ENCODE results near the gene METRN. TPM values are rescaled to one million over a fixed set of nuclear protein-coding genes. Genes with fewer than 3 reads are reported as not detected.

The METRN gene
- total and polyA plus RNA-seq, 12 donors: 51.4 to 103 (median 60.5) TPM

- TF ChIP-seq, protein P1, sequence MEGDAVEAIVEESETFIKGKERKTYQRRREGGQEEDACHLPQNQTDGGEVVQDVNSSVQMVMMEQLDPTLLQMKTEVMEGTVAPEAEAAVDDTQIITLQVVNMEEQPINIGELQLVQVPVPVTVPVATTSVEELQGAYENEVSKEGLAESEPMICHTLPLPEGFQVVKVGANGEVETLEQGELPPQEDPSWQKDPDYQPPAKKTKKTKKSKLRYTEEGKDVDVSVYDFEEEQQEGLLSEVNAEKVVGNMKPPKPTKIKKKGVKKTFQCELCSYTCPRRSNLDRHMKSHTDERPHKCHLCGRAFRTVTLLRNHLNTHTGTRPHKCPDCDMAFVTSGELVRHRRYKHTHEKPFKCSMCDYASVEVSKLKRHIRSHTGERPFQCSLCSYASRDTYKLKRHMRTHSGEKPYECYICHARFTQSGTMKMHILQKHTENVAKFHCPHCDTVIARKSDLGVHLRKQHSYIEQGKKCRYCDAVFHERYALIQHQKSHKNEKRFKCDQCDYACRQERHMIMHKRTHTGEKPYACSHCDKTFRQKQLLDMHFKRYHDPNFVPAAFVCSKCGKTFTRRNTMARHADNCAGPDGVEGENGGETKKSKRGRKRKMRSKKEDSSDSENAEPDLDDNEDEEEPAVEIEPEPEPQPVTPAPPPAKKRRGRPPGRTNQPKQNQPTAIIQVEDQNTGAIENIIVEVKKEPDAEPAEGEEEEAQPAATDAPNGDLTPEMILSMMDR (IDR thresholded peaks at IDR 0.05): no peak
- WGBS, 2 donors: 41 to 75% methylated on average over 6 to 21 of the region's 38 CpGs
Observed at GRCh38 chr16:767743-768235, 52.9 kb downstream of the METRN start.

DNA sequence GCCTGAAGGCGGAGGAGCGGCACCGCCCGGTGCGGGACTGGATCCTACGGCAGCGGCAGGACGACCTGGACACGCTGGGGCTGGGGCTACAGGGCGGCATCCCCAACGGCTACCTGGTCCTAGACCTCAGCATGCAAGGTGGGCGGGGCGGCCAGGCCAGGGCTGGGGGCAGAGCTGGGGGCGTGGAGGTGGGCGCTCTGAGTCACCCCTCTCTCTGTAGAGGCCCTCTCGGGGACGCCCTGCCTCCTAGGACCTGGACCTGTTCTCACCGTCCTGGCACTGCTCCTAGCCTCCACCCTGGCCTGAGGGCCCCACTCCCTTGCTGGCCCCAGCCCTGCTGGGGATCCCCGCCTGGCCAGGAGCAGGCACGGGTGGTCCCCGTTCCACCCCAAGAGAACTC, 53.5 kb downstream of the METRN start:
- Histone ChIP-seq H3K27me3 (peaks cover 0 to 9% (median 0%) of the 10 kb centered on the region in 7 donors), H3K4me3 (no peak overlapping the region), H3K4me1 (no peaks in the 10 kb centered on the region), H3K9me3 (no peaks in the 10 kb centered on the region), H3K36me3 (no peaks in the 10 kb centered on the region), H3K27ac (no peak overlapping the region)
- intact Hi-C loops (cut with DNase I): no loop called here
- ATAC-seq: no peak
- DNase-seq: no peak
- TF ChIP-seq, protein P1 (IDR thresholded peaks at IDR 0.05): no peak
- 67 to 77% methylated on average over 20 to 21 of the region's 21 CpGs for WGBS, 2 donors

More at GRCh38 chr16:767743-768235, 52.9 kb downstream of the METRN start:
- ATAC-seq (no peak), DNase-seq (no peak)
- Histone ChIP-seq H3K4me1 (no peaks in the 10 kb centered on the region), H3K4me3 (no peak overlapping the region), H3K27ac (no peak overlapping the region), H3K9me3 (no peaks in the 10 kb centered on the region), H3K27me3 (peaks cover 0 to 12% (median 5%) of the 10 kb centered on the region in 7 donors), H3K36me3 (no peaks in the 10 kb centered on the region)
- intact Hi-C loops (cut with DNase I): no loop called here

Other genes with a start within 250 kb of the METRN start
- gene CAPN15, start 187.4 kb upstream of the METRN start, total RNA-seq: 10 to 100 TPM; 11.1 to 23.4 (median 15.3) TPM
- gene CAPN15, start 187.4 kb upstream of the METRN start, polyA plus RNA-seq: 10 to 100 TPM; 19.2 to 39.5 TPM
- gene PRR35, start 154.7 kb upstream of the METRN start, total RNA-seq: not detected
- gene PRR35, start 154.7 kb upstream of the METRN start, polyA plus RNA-seq: not detected
- under 1 TPM in 8 of 10 donors, not detected in 2; 0.12 to 0.75 (median 0.47) TPM for gene NHLRC4, start 148.1 kb upstream of the METRN start, total RNA-seq
- under 1 TPM; 0.51 to 0.59 TPM for gene NHLRC4, start 148.1 kb upstream of the METRN start, polyA plus RNA-seq
- gene PIGQ, start 145.2 kb upstream of the METRN start, total RNA-seq: 10 to 100 TPM; 13.7 to 26.8 (median 19.2) TPM
- gene PIGQ, start 145.2 kb upstream of the METRN start, polyA plus RNA-seq: 10 to 100 TPM; 35.3 to 43.7 TPM
- 10 to 100 TPM in 9 of 10 donors, 1 to 10 TPM in 1; 9.1 to 16.1 (median 12.1) TPM for gene RAB40C, start 125.1 kb upstream of the METRN start, total RNA-seq
- 10 to 100 TPM; 19.4 to 32.0 TPM for gene RAB40C, start 125.1 kb upstream of the METRN start, polyA plus RNA-seq
- under 1 TPM; 0.11 to 0.80 (median 0.27) TPM for gene WFIKKN1, start 84.1 kb upstream of the METRN start, total RNA-seq
- under 1 TPM; 0.61 to 0.95 TPM for gene WFIKKN1, start 84.1 kb upstream of the METRN start, polyA plus RNA-seq
- 10 to 100 TPM; 34.5 to 75.9 (median 43.8) TPM for gene METTL26, start 78.8 kb upstream of the METRN start, total RNA-seq
- gene METTL26, start 78.8 kb upstream of the METRN start, polyA plus RNA-seq: 100 to 1,000 TPM; 123 to 237 TPM
- gene MCRIP2, start 73.3 kb upstream of the METRN start, total RNA-seq: 100 to 1,000 TPM in 4 of 10 donors, 10 to 100 TPM in 6; 68.8 to 152 (median 87.8) TPM
- gene MCRIP2, start 73.3 kb upstream of the METRN start, polyA plus RNA-seq: 100 to 1,000 TPM; 163 to 474 TPM
- gene WDR90, start 65.8 kb upstream of the METRN start, total RNA-seq: 10 to 100 TPM in 4 of 10 donors, 1 to 10 TPM in 6; 7.6 to 13.7 (median 9.9) TPM
- 10 to 100 TPM in 1 of 2 donors, 1 to 10 TPM in 1; 7.1 to 23.8 TPM for gene WDR90, start 65.8 kb upstream of the METRN start, polyA plus RNA-seq
- gene RHOT2, start 47.0 kb upstream of the METRN start, total RNA-seq: 100 to 1,000 TPM in 3 of 10 donors, 10 to 100 TPM in 7; 66.8 to 118 (median 89.2) TPM
- gene RHOT2, start 47.0 kb upstream of the METRN start, polyA plus RNA-seq: 100 to 1,000 TPM; 101 to 261 TPM
- 1 to 10 TPM; 1.2 to 2.6 (median 2.1) TPM for gene RHBDL1, start 39.4 kb upstream of the METRN start, total RNA-seq
- 1 to 10 TPM in 1 of 2 donors, under 1 TPM in 1; 0.90 to 7.4 TPM for gene RHBDL1, start 39.4 kb upstream of the METRN start, polyA plus RNA-seq
- gene STUB1, start 34.7 kb upstream of the METRN start, total RNA-seq: 100 to 1,000 TPM; 101 to 147 (median 116) TPM
- gene STUB1, start 34.7 kb upstream of the METRN start, polyA plus RNA-seq: 100 to 1,000 TPM in 1 of 2 donors, 10 to 100 TPM in 1; 92.7 to 165 TPM
- 10 to 100 TPM; 36.9 to 50.6 (median 44.0) TPM for gene JMJD8, start 30.8 kb upstream of the METRN start, total RNA-seq
- 10 to 100 TPM; 34.7 to 60.6 TPM for gene JMJD8, start 30.8 kb upstream of the METRN start, polyA plus RNA-seq
- gene WDR24, start 24.7 kb upstream of the METRN start, total RNA-seq: 1 to 10 TPM; 6.8 to 9.7 (median 8.4) TPM
- 1 to 10 TPM; 7.2 to 9.2 TPM for gene WDR24, start 24.7 kb upstream of the METRN start, polyA plus RNA-seq
- gene FBXL16, start 9.3 kb upstream of the METRN start, total RNA-seq: under 1 TPM in 6 of 10 donors, not detected in 4; 0.07 to 0.64 (median 0.12) TPM
- under 1 TPM; 0.04 to 0.07 TPM for gene FBXL16, start 9.3 kb upstream of the METRN start, polyA plus RNA-seq
- 10 to 100 TPM; 23.3 to 40.3 (median 31.0) TPM for gene ANTKMT, start 6.0 kb downstream of the METRN start, total RNA-seq
- 10 to 100 TPM; 37.3 to 91.1 TPM for gene ANTKMT, start 6.0 kb downstream of the METRN start, polyA plus RNA-seq
- 1 to 10 TPM in 1 of 10 donors, under 1 TPM in 8, not detected in 1; 0.21 to 1.0 (median 0.30) TPM for gene CCDC78, start 11.3 kb downstream of the METRN start, total RNA-seq
- gene CCDC78, start 11.3 kb downstream of the METRN start, polyA plus RNA-seq: 1 to 10 TPM in 1 of 2 donors, under 1 TPM in 1; 0.77 to 1.7 TPM
- gene HAGHL, start 12.0 kb downstream of the METRN start, total RNA-seq: 10 to 100 TPM in 7 of 10 donors, 1 to 10 TPM in 3; 5.1 to 23.3 (median 10.6) TPM
- 10 to 100 TPM; 17.9 to 80.0 TPM for gene HAGHL, start 12.0 kb downstream of the METRN start, polyA plus RNA-seq
- gene CIAO3, start 25.9 kb downstream of the METRN start, total RNA-seq: 10 to 100 TPM; 18.7 to 33.0 (median 24.1) TPM
- gene CIAO3, start 25.9 kb downstream of the METRN start, polyA plus RNA-seq: 10 to 100 TPM; 29.1 to 62.9 TPM
- gene MSLN, start 45.6 kb downstream of the METRN start, total RNA-seq: 1 to 10 TPM in 1 of 10 donors, under 1 TPM in 2, not detected in 7; 0.17 to 4.0 (median 0.38) TPM
- gene MSLN, start 45.6 kb downstream of the METRN start, polyA plus RNA-seq: under 1 TPM in 1 of 2 donors, not detected in 1; 0.09 TPM
- gene RPUSD1, start 73.3 kb downstream of the METRN start, total RNA-seq: 10 to 100 TPM in 1 of 10 donors, 1 to 10 TPM in 9; 5.8 to 12.0 (median 7.9) TPM
- gene RPUSD1, start 73.3 kb downstream of the METRN start, polyA plus RNA-seq: 10 to 100 TPM; 13.7 to 23.3 TPM
- gene CHTF18, start 73.5 kb downstream of the METRN start, total RNA-seq: 1 to 10 TPM; 2.8 to 8.2 (median 5.2) TPM
- gene CHTF18, start 73.5 kb downstream of the METRN start, polyA plus RNA-seq: 1 to 10 TPM; 6.0 to 7.0 TPM
- not detected for gene GNG13, start 85.6 kb downstream of the METRN start, total RNA-seq
- gene GNG13, start 85.6 kb downstream of the METRN start, polyA plus RNA-seq: not detected